Measurements from ENCODE around the gene PRM3.
"Not testable (repeated sequence)": the region's sequence is repeated elsewhere in the genome, so short reads cannot be mapped to it uniquely, and the experiment has no call there.

PRM3 gene

DNA sequence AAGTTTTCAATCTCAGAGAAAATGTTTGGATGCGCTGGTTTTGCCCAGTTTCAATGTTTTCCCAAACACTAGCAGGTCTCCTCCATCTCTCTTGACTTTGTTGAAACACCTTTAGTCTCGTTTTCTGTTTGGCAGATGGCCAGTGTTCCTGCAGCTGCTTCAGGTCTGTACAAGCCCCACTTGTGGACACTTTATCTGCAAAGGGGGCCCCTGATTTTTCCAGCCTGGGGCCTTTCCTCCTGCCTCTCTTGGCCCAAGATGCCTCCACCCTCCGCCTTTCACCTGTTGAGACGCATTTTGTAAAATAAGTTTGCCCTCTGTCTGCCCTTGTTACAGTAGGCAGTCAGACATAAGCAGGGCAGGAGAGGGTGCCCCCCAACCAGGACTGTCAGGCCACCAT is 29.5 kb upstream of the PRM3 start:
- DNase-seq (ENCODE audit: low read depth): no peak
- TF ChIP-seq POLR2A (IDR thresholded peaks at IDR 0.05; ENCODE audit: extremely low read depth, insufficient read length) (no peak), MYC (IDR thresholded peaks at IDR 0.05; ENCODE audit: low read depth, low read length) (no peak)
- TF ChIP-seq, protein P1, sequence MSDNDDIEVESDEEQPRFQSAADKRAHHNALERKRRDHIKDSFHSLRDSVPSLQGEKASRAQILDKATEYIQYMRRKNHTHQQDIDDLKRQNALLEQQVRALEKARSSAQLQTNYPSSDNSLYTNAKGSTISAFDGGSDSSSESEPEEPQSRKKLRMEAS (IDR thresholded peaks at IDR 0.05; ENCODE audit: low read depth, low read length): no peak
- TF ChIP-seq, protein P2, sequence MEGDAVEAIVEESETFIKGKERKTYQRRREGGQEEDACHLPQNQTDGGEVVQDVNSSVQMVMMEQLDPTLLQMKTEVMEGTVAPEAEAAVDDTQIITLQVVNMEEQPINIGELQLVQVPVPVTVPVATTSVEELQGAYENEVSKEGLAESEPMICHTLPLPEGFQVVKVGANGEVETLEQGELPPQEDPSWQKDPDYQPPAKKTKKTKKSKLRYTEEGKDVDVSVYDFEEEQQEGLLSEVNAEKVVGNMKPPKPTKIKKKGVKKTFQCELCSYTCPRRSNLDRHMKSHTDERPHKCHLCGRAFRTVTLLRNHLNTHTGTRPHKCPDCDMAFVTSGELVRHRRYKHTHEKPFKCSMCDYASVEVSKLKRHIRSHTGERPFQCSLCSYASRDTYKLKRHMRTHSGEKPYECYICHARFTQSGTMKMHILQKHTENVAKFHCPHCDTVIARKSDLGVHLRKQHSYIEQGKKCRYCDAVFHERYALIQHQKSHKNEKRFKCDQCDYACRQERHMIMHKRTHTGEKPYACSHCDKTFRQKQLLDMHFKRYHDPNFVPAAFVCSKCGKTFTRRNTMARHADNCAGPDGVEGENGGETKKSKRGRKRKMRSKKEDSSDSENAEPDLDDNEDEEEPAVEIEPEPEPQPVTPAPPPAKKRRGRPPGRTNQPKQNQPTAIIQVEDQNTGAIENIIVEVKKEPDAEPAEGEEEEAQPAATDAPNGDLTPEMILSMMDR (IDR thresholded peaks at IDR 0.05; ENCODE audit: low read depth, low read length): no peak

DNA sequence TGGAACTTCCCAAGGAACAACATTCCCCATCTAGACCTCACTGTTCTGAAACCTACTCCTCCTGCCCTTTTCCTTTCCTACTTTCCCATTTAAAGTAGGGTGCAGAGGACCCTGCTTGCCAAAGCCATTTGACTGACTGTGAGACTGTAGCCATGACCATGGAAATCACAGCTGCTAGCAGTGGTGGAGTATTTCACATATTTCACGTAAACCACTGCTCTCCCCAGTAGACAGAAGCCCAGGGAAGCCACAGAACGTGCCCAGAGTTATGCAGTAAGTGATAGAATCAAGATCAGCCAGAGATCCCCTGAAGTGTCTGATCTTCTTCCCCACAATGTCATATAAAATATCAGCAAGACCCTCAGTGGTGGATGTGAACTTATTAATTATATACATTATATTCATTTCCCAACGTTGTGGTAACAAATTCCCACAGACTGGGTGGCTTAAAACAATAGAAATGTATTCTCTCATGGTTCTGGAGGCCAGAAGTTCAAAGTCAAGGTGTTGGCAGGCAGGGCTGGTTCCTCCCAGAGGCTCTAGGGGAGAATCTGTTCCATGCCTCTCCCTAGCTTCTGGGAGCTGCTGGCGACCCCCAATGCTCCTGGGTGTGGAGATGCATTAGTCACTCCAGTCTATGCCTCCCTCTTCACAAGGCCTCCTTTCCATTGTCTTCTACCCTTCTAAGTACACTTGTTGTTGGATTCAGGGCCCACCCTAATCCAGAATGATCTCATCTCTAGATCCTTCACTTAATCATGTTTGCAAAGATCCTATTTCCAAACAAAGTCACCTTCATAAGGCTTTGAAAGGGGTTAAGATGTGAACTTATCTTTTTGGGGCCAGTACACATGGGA is 28.4 kb upstream of the PRM3 start:
- H3K4me3 ChIP-seq (ENCODE audit: low read depth, low read length): no peak overlapping the region
- TF ChIP-seq, protein P2 (IDR thresholded peaks at IDR 0.05; ENCODE audit: low read depth, low read length): no peak
- TF ChIP-seq MYC (IDR thresholded peaks at IDR 0.05; ENCODE audit: low read depth, low read length) (no peak), POLR2A (IDR thresholded peaks at IDR 0.05; ENCODE audit: extremely low read depth, insufficient read length) (no peak)
- TF ChIP-seq, protein P1 (IDR thresholded peaks at IDR 0.05; ENCODE audit: low read depth, low read length): no peak
- DNase-seq (ENCODE audit: low read depth): no peak

More for the DNA sequence above, 29.5 kb upstream of the PRM3 start:
- H3K4me3 ChIP-seq (ENCODE audit: low read depth, low read length): no peak overlapping the region

DNA sequence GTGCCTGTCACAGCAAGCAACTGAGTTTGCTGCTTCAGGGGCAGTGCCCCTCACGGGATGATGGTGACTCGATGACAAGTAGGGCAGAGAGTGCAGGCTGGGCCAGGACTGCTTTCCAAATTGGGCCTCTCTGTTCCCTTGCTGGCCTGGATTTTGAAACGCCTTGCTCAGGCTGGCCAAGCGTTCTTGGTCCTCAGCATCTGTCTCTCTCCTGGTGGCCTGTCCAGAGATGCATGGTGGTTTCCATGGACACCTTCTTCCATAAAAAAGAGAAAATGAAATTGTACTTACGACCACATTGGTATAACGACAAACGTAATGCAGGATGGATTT is 27.1 kb upstream of the PRM3 start:
- no peak overlapping the region for H3K4me3 ChIP-seq (ENCODE audit: low read depth, low read length)
- TF ChIP-seq, protein P2 (IDR thresholded peaks at IDR 0.05; ENCODE audit: low read depth, low read length): no peak
- TF ChIP-seq, protein P1 (IDR thresholded peaks at IDR 0.05; ENCODE audit: low read depth, low read length): no peak
- no peak for TF ChIP-seq MYC (IDR thresholded peaks at IDR 0.05; ENCODE audit: low read depth, low read length)
- no peak for TF ChIP-seq POLR2A (IDR thresholded peaks at IDR 0.05; ENCODE audit: extremely low read depth, insufficient read length)
- DNase-seq (ENCODE audit: low read depth): no peak

DNA sequence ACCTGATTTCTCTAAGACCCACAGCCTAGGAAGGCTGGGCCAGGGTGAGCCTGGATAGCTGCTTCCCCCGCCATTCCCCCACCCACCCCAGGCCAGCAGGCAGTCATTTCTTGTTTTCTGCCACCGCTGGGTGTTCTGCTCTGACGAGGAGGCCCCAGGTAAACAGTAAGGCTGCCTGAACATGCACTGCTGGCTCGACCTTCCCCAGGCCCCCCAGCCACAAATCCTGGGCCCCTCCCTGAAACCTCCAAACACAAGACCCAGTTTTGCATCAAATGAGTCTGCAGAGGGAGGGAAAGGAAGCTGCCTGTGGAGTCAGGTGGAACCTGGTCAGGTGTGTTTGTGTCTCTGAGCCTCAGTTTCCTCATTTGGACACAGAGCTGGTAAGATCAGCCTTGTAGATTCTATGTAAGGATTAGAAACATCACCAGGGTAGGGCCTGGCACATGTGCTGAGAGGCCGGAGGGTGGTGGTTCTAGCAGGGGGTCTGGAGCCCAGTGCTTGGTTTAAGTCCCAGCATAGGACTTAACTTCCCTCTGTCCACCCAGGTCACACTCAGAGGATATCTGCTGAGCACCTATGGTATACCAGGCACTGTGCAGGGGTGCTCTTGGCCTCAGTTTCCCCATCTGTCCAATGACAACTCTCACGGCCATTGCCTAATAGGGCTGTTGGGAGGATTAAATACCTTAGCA is 26.6 kb upstream of the PRM3 start:
- TF ChIP-seq, protein P1 (IDR thresholded peaks at IDR 0.05; ENCODE audit: low read depth, low read length): no peak
- no peak for TF ChIP-seq POLR2A (IDR thresholded peaks at IDR 0.05; ENCODE audit: extremely low read depth, insufficient read length)
- TF ChIP-seq, protein P2 (IDR thresholded peaks at IDR 0.05; ENCODE audit: low read depth, low read length): no peak
- no peak for TF ChIP-seq MYC (IDR thresholded peaks at IDR 0.05; ENCODE audit: low read depth, low read length)
- H3K4me3 ChIP-seq (ENCODE audit: low read depth, low read length): no peak overlapping the region
- DNase-seq (ENCODE audit: low read depth): no peak

DNA sequence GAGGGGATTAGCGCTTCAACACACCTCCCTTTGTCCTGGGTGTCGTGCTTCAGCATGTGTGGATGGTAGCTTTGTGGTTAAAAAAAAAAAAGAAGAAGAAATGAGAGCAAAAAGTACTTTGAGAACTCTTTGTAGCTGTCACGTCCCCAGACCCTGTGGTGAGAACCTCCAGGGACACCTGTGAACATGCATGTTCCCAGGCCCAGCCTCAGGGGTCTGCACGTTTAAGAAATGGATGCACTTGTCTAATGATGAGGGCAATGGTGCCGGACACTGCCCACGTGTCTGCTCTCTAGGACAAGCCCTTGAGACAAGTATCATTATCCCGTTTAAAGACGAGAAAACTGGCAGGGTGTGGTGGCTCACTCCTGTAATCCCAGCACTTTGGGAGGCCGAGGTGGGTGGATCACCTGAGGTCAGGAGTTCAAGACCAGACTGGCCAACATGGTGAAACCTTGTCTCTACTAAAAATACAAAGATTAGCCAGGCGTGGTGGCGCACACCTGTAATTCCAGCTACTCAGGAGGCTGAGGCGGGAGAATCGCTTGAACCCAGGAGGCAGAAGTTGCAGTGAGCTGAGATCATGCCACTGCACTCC is 25.6 kb upstream of the PRM3 start:
- H3K4me3 ChIP-seq (ENCODE audit: low read depth, low read length): not testable (repeated sequence)
- DNase-seq (ENCODE audit: low read depth): peak; percentile 18
